Myocyte (in vitro differentiated cells): ENCODE measurements around the gene ZNF608. TPM values are rescaled to one million over a fixed set of nuclear protein-coding genes. Genes with fewer than 3 reads are reported as not detected.

Experiments used
- DNase-seq: peaks from one replicate; pipeline ENCODE4 v3.0.0-alpha.2; 2012; ENCODE audit warnings: low read depth
- total RNA-seq: library from RNA; depleted of rRNA; stranded (reverse); fragments of >200 nt; gene quantifications from 2 replicates; pipeline ENCODE4 v1.2.3, GENCODE V29; 2014

The ZNF608 gene
- total RNA-seq, 1 donor from 2014 or later, result 41.1 TPM

- DNase-seq, result no peak
Observed at GRCh38 chr5:124754206-124754927, 7.9 kb upstream of the ZNF608 start.

- no peak for DNase-seq
Observed at GRCh38 chr5:124752854-124753720, 6.6 kb upstream of the ZNF608 start.

GRCh38 chr5:124751031-124751430, 4.6 kb upstream of the ZNF608 start:
- DNase-seq, result no peak

GRCh38 chr5:124748687-124749594, 2.5 kb upstream of the ZNF608 start:
- peak; percentile 98 for DNase-seq

- no peak for DNase-seq
Observed at GRCh38 chr5:124747791-124748686, 1.6 kb upstream of the ZNF608 start.

GRCh38 chr5:124746916-124747790, 714 bp upstream of the ZNF608 start:
- DNase-seq, result peak; percentile 98

GRCh38 chr5:124745007-124745927, 1.2 kb downstream of the ZNF608 start:
- DNase-seq, result peak; percentile 43

- DNase-seq, result peak; percentile 72
Observed at GRCh38 chr5:124744170-124744971, 2.1 kb downstream of the ZNF608 start.

- DNase-seq, result peak; percentile 55
Observed at GRCh38 chr5:124743602-124744169, 2.8 kb downstream of the ZNF608 start.

- DNase-seq, result peak; percentile 87
Observed at GRCh38 chr5:124742983-124743601, 3.3 kb downstream of the ZNF608 start.

- DNase-seq, result no peak
Observed at GRCh38 chr5:124742521-124742920, 3.9 kb downstream of the ZNF608 start.

GRCh38 chr5:124741711-124742496, 4.5 kb downstream of the ZNF608 start:
- peak; percentile 84 for DNase-seq

- DNase-seq, result no peak
Observed at GRCh38 chr5:124740991-124741583, 5.4 kb downstream of the ZNF608 start.

- DNase-seq, result no peak
Observed at GRCh38 chr5:124740071-124740470, 6.4 kb downstream of the ZNF608 start.

GRCh38 chr5:124739634-124740025, 6.8 kb downstream of the ZNF608 start:
- no peak for DNase-seq
